Chondrocyte (in vitro differentiated cells): ENCODE results near the gene KCNA1. TPM values are rescaled to one million over a fixed set of nuclear protein-coding genes. Genes with fewer than 3 reads are reported as not detected.

ENCODE experiments used
- DNase-seq: peaks from one replicate; pipeline ENCODE4 v3.0.0; 2021; ENCODE audit warnings: mixed read lengths, low spot score
- H3K27ac Mint-ChIP-seq: one replicate; pipeline ENCODE4 v1.8.0; 2021; ENCODE audit warnings: mild to moderate bottlenecking, moderate library complexity, mixed read lengths; ENCODE audit not compliant: unreplicated experiment
- H3K27me3 Mint-ChIP-seq: 2 replicates; pipeline ENCODE4 v1.8.0; 2021; ENCODE audit warnings: low read depth, mixed read lengths
- H3K36me3 Mint-ChIP-seq: 2 replicates; pipeline ENCODE4 v1.8.0; 2021; ENCODE audit warnings: low read depth, mixed read lengths
- H3K4me1 Mint-ChIP-seq: 2 replicates; pipeline ENCODE4 v1.8.0; 2021; ENCODE audit warnings: low read depth, mild to moderate bottlenecking, mixed read lengths
- H3K4me3 Mint-ChIP-seq: one replicate; pipeline ENCODE4 v1.8.0; 2021; ENCODE audit warnings: mild to moderate bottlenecking, moderate library complexity, mixed read lengths; ENCODE audit not compliant: unreplicated experiment
- H3K9me3 Mint-ChIP-seq: 2 replicates; pipeline ENCODE4 v1.8.0; 2021; ENCODE audit warnings: low read depth, mixed read lengths
- total RNA-seq: library from RNA; stranded (reverse); gene quantifications from 3 replicates; pipeline ENCODE4 v1.2.1, GENCODE V29; 2021
- TF ChIP-seq, protein P1 (sequence below): fragments of 200-600 bp; sonication (generic); IDR thresholded peaks from 2 replicates; pipeline ENCODE4 v1.5.0; 2021; ENCODE audit warnings: antibody characterized with exemption, mild to moderate bottlenecking, moderate library complexity

The KCNA1 gene
- total RNA-seq, 1 donor from 2014 or later = 0.45 TPM

DNA sequence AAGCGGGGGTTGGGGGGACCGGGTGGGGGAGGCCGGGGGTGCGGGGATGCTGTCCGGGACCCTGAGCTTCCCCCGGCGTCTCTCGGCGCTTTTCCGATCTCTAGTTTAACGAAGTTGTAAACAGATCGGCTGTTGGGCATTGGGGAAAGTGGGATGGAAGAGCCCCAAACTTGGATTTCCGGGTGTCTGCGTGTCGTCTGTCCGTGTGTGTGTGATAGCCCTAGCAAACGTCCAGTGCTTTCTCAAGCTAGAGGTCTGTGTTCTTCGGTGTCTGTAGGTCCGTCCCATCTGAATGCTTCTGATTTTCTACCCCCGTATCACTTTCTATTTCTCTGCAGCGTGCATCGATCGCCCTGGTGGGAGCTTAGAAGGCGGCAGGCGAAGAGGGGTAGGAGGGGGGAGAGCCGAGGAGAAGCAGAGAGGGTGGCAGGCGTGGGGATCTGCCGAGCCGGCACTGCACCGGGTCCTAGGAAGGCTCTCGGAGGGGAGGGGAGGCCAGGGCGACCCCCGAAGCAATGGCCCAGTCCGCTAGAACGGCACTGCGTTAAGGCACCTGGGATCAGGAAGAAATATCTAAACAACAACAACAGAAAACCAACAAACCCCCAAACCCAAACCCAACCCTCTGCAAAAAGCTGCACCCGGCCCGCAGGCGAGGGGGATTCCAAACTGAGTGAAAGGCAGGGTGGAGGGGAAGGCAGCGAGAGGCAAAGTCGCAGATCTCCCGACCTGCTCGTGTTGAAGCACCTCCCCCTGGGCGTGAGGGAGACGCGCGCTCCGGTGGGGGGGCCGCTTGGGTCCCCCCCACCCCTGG, 1.0 kb downstream of the KCNA1 start:
- TF ChIP-seq, protein P1, sequence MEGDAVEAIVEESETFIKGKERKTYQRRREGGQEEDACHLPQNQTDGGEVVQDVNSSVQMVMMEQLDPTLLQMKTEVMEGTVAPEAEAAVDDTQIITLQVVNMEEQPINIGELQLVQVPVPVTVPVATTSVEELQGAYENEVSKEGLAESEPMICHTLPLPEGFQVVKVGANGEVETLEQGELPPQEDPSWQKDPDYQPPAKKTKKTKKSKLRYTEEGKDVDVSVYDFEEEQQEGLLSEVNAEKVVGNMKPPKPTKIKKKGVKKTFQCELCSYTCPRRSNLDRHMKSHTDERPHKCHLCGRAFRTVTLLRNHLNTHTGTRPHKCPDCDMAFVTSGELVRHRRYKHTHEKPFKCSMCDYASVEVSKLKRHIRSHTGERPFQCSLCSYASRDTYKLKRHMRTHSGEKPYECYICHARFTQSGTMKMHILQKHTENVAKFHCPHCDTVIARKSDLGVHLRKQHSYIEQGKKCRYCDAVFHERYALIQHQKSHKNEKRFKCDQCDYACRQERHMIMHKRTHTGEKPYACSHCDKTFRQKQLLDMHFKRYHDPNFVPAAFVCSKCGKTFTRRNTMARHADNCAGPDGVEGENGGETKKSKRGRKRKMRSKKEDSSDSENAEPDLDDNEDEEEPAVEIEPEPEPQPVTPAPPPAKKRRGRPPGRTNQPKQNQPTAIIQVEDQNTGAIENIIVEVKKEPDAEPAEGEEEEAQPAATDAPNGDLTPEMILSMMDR = no peak
- no peak for DNase-seq
- Mint-ChIP-seq H3K36me3 (peaks cover 8% of the 10 kb centered on the region), H3K4me1 (peaks cover 19% of the 10 kb centered on the region), H3K9me3 (peaks cover 4% of the 10 kb centered on the region), H3K4me3 (peak overlapping the region; percentile 71), H3K27ac (no peak overlapping the region), H3K27me3 (peaks cover 56% of the 10 kb centered on the region)

DNA sequence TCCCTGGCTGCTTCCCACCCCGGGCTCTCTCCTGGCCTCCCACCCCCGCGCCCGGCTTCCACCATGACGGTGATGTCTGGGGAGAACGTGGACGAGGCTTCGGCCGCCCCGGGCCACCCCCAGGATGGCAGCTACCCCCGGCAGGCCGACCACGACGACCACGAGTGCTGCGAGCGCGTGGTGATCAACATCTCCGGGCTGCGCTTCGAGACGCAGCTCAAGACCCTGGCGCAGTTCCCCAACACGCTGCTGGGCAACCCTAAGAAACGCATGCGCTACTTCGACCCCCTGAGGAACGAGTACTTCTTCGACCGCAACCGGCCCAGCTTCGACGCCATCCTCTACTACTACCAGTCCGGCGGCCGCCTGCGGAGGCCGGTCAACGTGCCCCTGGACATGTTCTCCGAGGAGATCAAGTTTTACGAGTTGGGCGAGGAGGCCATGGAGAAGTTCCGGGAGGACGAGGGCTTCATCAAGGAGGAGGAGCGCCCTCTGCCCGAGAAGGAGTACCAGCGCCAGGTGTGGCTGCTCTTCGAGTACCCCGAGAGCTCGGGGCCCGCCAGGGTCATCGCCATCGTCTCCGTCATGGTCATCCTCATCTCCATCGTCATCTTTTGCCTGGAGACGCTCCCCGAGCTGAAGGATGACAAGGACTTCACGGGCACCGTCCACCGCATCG, 1.8 kb downstream of the KCNA1 start:
- Mint-ChIP-seq H3K4me3 (no peak overlapping the region), H3K27me3 (peaks cover 63% of the 10 kb centered on the region), H3K27ac (no peak overlapping the region), H3K9me3 (peaks cover 4% of the 10 kb centered on the region), H3K36me3 (peaks cover 8% of the 10 kb centered on the region), H3K4me1 (peaks cover 19% of the 10 kb centered on the region)
- no peak for DNase-seq
- TF ChIP-seq, protein P1 = no peak

DNA sequence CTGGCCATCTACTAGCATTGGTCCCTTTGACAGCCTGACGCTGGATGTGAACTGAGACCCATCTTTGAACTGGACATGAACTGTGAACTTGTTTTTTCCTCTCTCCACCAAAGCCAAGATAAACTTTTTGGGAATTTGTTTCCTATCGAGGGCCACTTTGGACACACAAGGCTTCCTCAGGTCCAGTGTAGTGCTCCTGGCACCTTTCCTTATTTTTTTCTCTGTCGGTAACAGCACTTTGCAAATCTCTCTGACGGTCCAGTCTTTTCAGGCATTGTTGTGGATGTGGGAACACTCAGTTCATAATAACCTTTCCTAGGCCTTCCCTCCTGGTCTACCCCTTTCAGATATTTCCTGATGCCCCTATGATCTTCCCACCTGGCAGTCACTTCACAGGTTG, 5.0 kb downstream of the KCNA1 start:
- H3K4me3 Mint-ChIP-seq = no peak overlapping the region
- peaks cover 79% of the 10 kb centered on the region for H3K27me3 Mint-ChIP-seq
- H3K4me1 Mint-ChIP-seq = peaks cover 8% of the 10 kb centered on the region
- no peak overlapping the region for H3K27ac Mint-ChIP-seq
- DNase-seq = no peak
- H3K36me3 Mint-ChIP-seq = peaks cover 8% of the 10 kb centered on the region
- peaks cover 4% of the 10 kb centered on the region for H3K9me3 Mint-ChIP-seq
- TF ChIP-seq, protein P1 = no peak

DNA sequence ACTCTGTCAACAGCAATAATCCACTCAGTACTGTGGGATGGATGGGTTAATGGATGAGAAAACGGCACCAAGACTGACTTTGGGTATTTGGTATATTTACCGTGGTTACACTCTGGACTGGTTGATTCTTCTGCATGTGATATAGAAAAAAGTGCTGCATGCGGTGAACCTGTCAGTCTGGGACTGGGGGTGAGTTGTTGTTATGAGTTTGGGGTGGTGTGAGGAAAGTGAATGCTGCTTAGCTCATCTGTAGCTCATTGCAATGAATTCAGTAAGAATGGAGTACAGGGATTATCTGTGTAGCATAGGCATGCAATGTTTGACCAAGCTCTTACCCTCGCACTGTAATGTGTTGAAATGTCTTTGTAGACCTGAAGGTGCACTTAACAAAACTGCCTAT, 6.0 kb downstream of the KCNA1 start:
- no peak overlapping the region for H3K27ac Mint-ChIP-seq
- peaks cover 5% of the 10 kb centered on the region for H3K36me3 Mint-ChIP-seq
- H3K4me3 Mint-ChIP-seq = no peak overlapping the region
- H3K4me1 Mint-ChIP-seq = no peaks in the 10 kb centered on the region
- H3K27me3 Mint-ChIP-seq = peaks cover 77% of the 10 kb centered on the region
- TF ChIP-seq, protein P1 = no peak
- no peak for DNase-seq
- H3K9me3 Mint-ChIP-seq = peaks cover 4% of the 10 kb centered on the region

DNA sequence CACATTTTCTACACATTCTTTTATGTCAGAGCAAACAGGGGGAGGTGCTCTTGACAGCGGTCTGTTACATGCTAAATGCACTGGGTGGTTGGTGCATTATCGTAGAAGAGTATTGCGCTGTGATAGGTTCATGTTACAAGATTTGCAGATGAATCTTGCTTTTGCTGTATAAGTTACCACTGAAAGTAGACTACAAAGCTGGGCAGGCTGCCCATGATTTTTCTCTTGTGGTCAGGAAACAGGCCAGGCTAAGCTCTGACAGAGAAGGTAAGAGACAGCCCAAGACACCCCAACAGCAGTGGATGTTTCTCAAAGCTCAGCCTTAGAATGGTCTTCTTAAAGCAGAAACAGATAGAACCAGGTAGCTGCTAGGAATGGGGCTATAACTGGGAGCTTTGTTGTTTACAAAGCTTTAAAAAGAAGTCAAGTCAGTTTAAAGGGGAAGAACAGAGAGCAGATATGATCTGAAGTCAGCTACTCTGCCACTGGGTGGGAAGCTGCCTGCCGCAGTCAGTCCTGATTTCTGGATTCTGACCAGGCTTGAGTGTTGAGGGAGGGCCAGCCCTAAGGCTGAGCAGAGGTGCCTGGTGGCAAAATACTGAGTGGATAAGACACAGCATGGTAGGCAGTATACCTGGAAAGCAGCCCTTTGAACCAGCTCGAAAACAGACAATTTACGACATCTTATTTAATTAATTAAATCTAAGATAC, 9.4 kb downstream of the KCNA1 start:
- H3K27me3 Mint-ChIP-seq = peaks cover 74% of the 10 kb centered on the region
- DNase-seq = no peak
- TF ChIP-seq, protein P1 = no peak
- H3K36me3 Mint-ChIP-seq = no peaks in the 10 kb centered on the region
- no peak overlapping the region for H3K4me3 Mint-ChIP-seq
- no peaks in the 10 kb centered on the region for H3K4me1 Mint-ChIP-seq
- no peak overlapping the region for H3K27ac Mint-ChIP-seq
- H3K9me3 Mint-ChIP-seq = no peaks in the 10 kb centered on the region
